Activated naive CD4-positive, alpha-beta T cell (primary cell): ENCODE results near the gene STK25.
A peak's percentile ranks its signal among the peaks of the same experiment; 100 is the strongest.
"Not testable (repeated sequence)": the region's sequence is repeated elsewhere in the genome, so short reads cannot be mapped to it uniquely, and the experiment has no call there.

Experiments
- DNase-seq, 4 experiments: peaks; one replicate each; lab custom pipeline; 2025; lab: John Stamatoyannopoulos, UW

Gene STK25

DNA sequence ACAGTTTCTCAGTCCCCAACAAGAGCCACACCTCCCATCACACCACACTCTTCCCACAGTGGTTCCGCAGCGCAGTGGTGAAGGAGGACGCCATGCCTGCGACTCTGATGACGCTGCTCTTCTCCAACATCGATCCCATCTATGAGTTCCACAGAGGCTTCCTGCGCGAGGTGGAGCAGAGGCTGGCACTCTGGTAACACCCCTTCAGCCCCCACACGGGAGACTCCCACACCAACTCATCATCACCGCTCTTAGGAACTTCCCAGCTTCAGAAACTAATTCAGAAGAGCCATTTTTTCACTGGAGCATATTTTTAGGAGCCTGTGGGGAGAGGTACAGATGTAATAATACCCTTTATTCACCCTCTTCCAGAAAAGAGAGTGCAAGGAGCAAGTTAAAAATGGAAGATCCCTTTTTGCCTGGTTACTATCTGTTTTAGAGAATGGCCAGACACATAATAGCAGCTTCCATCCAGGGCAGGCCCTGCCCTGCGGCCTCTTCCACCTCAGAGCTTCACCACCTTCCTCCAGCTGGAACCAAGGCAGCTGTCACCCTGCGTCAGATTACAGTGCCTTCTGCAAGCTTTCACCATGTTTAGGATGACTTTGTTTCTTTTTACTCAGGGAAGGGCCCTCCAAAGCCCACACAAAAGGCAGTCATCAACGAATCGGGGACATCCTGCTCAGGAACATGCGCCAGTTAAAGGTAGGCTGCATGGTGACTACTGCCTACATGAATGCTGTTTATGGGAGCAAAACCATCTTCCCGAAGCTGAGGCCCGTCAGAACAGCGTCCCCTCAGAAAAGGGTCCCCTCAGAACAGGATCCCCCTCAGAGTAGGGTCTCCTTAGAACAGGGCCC lies 44.9 kb downstream of the STK25 start:
- no peak for DNase-seq

DNA sequence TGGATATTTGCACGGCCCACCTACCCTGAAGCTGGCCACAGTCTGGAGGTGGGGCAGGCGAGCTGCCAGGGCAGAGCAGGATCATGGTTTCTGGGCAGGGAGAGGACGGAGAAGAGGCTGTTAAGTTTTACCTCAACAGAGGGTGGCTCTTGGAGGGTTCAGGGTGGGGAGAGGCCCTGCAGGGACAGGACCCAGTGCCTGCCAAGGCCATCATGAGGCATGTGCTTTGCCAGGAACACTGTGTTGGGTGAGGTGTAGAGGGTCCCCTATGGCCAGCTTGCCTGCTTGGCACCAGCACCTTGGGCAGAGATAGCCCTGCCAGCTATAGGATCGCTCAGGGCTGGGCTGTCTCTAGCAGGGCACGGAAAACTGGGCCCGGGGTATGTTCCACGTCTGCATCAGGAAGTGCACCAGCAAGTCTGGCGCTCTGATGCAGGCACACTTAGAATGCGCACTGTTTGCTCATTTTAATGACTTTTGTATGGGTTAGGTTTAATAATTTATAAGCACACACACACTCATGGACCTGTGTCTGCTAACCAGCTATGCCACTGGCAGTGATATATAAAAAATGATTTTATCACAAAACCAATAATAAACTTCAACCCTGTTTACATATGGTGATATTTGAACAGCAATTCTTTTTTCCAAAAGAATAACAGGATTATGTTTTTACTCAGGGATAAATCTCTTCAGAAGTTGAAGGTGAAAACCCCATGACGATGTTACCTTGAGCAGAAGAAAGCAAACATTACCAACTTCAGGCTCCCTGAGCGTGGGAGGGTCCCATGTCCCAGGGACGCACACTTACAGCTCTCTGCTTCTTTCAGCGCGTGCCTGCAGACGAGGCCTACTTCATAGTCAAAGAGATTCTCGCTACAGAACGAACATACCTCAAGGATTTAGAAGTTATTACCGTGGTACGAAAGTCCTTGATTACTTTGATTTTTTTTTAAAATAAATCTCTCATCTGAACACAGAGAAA lies 46.4 kb downstream of the STK25 start:
- no peak for DNase-seq

DNA sequence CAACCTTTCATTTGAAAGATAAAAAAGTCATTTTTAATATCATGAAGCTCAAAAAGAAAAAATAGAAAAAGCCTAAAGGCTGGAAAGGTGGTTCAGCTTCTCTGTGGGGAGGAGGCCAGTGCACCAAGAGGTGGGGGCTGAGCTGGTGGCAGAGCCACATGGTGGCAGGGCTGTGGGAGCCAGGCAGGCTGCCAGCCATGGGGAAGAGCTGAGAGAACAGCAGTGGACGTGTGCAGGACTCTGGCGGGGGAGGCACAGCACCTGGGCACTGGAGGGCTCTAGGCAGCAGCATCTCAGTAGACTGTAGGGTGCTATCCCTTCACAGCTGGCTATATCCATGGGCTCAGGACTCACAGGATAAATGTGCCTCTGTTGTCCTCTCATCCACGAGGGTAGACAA lies 47.8 kb downstream of the STK25 start:
- no peak for DNase-seq

DNA sequence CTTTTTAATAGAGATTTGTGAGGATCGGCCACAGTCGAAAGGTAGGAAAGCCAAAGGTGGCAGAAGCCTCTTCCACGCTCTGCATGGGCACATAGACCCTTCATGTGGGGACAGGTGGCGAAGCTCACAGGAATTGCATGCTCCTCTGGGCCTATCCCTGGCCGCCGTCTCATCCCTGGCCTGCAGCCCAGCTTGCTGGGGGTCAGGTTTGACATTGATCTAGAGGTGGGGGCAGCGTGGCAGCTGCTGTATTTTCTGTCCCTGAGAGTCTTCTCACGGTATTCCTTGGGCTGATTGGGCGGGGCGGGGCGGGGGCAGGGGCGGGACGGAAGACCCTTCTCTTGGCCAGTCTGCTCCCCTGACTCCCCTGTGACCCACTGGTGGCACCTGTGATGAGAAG lies 48.9 kb downstream of the STK25 start:
- DNase-seq, result no peak

DNA sequence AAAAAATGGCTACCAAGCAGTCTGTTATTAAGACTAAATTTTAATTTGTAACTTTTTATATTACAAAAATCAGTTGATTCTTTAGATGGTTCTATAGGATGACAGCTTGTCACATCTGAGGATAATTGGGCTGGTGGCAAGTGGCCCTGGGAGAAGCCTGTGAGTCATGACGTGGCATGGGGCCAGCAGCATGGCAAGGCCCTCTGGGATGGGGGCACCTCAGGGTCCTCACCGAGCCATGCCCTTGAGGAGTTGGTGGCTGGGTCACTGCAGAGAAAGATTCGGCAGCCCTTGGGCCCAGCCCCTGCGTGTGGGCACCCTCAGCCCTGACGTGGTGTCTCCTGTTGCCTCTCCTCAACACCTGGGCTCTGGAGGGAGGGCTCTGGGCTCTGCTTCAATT lies 49.7 kb downstream of the STK25 start:
- DNase-seq, result no peak

DNA sequence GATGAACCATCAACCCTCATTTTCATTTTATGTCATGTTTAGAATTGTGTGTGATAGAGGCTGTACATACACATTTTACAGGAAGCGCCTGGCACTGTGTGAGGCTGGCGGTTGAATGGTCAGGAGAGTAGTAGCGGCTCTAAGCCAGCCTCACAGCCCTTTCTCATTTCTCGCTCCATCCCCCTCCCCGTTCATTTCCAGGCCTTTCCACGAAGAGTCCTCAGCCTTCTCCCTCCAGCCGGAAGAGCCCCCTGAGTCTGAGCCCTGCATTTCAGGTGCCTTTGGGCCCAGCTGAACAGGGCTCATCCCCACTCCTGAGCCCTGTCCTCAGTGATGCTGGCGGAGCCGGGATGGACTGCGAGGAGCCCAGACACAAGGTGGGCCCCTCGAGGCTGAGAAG lies 51.8 kb downstream of the STK25 start:
- no peak for DNase-seq

DNA sequence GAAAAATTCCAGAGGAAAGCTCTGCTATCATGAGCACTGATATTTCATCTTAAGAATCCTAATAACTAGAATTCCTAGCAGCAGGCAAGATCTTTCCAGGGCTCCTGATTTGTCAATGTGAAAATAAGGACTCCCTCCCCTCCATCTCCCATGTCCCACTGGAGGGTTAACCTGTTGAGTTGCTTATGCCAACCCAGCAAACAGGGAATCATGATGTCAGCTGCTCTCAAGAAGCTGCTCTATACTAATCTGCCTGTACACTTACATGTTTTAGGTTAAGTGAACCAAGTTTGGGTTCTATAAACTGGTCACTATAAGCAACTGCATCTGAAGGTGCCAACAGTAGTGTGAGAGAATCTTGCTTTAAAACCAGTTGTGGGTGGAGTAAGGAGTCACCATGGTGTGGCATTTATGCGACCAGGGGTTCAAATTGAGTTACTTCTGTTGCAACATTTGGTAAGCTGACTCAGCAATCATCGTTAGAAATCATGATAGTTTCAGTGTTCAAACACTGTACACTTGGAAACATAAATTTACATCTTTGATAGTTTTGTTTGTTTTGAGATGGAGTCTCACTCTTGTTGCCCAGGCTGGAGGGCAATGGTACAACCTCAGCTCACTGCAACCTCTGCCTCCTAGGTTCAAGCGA lies 53.4 kb downstream of the STK25 start:
- no peak for DNase-seq

DNA sequence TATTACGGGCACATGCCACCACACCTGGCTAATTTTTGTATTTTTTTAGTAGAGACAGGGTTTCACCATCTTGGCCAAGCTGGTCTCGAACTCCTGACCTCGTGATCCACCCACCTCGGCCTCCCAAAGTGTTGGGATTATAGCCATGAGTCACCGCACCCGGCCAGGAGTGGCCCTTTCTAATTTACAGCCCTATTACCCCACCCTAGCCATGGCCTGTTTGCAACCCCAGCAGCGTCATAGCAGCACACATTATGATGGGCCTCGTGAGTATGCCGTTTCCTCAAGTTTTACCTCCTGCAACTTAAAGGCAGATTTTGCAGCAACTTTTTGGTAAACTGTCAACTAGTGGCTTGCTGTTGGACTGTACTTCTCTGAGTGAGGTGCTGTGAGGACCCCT lies 54.5 kb downstream of the STK25 start:
- not testable (repeated sequence) for DNase-seq

DNA sequence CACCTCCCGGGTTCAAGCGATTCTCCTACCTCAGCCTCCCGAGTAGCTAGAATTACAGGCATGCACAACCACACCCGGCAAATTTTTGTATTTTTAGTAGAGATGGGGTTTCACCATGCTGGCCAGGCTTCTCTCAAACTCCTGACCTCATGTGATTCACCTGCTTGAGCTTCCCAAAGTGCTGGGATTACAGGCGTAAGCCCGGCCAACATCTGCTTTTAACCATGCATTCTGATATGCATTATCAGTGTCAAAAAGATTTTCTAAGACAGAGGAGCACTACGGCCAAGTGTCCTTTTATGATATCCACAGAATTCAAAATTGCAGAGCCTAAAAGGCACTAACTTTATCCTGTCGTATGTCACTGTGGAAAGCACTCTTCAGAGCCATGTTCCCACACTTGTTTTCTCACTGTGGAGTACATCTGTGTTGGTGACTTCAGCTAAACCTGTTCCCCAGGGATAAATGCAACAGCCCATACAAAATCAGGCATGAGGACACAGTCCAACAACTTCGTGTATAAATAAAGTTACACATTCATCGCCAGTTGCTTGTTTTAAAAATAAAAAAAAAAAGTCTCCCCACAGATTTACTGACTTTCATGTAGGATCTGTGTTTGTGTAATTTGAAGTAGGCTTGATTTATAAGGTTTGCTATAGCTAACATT lies 56.4 kb downstream of the STK25 start:
- no peak for DNase-seq

DNA sequence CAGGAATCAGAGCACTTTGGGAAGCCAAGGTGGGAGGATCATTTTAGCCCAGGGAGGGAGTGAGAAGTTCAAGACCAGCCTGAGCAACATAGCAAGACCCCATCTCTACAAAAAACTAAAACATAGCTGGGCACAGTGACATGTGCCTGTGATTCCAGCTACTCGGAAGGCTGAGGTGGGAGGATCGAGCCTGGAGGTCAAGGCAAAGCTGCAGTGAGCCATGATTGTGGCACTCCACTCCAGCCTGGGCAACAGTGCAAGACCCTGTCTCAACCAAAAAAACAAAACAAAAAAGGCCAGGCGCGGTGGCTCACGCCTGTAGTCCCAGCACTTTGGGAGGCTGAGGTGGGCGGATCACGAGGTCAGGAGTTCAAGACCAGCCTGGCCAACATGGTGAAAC lies 58.3 kb downstream of the STK25 start:
- DNase-seq, result not testable (repeated sequence)

DNA sequence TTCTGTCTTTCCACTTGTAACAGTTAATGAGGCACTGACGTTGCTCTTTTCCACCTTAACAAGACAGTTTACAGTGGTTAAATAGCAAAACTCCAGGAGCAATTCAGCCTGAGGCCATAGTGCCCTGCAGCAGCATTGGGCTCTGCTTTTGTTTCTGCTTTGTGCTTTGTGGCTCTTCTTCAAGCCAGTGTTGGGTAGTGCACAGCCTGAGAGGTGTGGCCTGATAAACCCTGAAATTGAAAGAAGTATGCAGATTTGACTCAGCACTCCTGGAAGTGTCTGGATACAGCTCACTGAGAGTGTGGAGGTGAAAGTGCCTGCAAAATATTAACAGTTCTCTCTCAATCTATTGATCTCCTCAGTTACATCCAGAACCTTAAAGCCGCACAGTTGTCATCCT lies 63.0 kb downstream of the STK25 start:
- no peak for DNase-seq

DNA sequence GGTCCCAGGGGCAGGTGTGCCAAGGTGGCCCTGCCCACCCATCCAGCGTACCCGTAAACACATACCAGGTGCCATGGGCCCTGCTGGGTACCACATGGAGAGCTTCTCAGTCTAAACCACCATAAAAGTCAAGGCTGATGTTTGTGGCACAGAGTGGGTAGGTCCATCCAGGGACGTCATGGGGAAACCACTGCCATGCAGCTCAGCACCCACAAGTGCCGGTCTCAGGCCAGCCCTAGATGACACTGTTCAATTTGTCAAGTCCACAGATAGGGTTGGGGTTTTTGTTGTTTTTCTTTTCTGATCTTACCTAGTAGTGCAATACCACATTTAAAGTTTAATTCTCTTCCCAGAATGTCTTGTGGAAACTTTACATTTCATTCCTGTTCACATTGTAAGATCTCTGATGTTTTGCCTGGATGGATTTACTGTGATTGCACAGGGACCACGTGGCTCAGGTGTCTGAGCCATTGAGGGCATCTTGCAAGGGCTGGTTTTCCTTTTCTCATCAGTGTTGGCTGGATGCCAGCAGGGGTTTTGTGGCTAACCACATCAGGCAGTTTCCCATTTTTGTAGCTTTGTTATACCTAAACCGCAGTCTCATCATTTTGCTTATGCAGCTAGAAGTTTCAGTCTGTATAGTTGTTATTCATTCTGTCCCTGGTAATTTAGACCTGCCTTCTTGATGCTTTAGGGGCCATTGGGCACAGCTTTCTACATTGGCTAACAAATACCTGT lies 64.7 kb downstream of the STK25 start:
- peak; percentile 62 to 86 (median 80) for DNase-seq
